GM18508 (cell line): Measurements from ENCODE around the gene ALOX12B.
"Not testable (repeated sequence)": the region's sequence is repeated elsewhere in the genome, so short reads cannot be mapped to it uniquely, and the experiment has no call there.

Experiments used
- ATAC-seq: cut with Tn5 transposase; IDR thresholded peaks from one replicate; pipeline ENCODE4 v1.9.1; 2021; ENCODE audit warnings: moderate number of reproducible peaks; ENCODE audit not compliant: insufficient read depth, unreplicated experiment

Gene ALOX12B

GRCh38 chr17:8091033-8091687, 3.6 kb upstream of the ALOX12B start:
- no peak for ATAC-seq

DNA sequence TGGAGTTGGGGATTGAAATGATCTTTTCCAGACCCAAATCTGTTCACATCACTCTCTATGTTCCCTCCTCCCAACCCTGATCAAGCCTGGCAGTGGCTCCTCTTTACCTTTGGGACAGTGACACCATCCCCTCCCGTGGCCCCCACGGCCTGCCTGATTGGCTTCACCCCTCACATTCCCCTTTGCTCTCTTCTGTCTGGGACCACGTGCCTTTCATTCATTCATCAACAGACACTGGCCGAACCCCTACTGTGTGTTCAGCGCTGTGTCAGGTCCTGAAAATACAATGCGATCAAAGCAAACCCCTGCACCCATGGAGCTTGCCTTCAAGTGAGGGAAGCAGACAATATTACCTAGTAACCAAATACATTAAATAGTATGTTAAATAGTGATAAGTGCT, 2.2 kb upstream of the ALOX12B start:
- no peak for ATAC-seq

- no peak for ATAC-seq
These were observed 375 bp upstream of the ALOX12B start for GRCh38 chr17:8087952-8088230.

DNA sequence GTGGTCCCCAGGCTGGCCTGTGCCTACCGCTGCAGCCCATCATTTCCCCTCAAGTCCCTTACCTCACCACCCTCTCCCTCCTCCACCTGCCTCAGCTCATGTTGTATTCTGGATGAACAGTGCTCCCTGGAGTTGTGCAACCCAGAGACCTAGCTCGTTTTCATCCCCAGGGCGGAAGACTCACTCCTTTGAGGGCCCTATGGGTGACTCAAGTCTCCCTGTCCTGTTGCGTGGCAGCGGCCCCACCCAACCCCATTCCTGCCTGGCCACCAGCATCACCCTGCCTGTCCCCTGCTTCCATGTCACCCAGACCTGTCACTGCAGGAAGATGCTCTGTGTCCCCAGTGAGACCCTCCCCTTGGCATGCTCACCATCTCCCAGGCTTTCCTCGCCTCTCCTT, 3.3 kb downstream of the ALOX12B start:
- ATAC-seq = no peak

DNA sequence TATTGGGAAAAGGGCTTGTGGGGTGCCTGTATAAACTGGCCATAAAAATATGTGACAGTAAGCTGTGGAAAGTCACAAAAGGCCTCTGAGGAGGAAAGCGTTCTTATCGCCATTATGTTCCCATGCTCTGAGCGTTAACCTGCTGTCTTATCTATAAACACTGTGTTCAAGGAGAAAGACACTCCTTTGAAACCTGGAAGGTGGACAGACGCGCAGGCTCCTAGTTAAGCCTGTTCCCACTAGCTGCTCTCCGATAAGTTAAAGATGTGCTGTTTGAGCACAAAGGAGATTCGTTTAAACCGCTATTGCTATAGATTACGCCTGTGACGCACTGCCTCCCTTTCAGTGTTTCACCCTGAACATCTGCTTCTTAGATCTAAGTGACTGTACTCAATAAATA, 5.2 kb downstream of the ALOX12B start:
- ATAC-seq = no peak

GRCh38 chr17:8081876-8082275, 5.6 kb downstream of the ALOX12B start:
- no peak for ATAC-seq

- no peak for ATAC-seq
These were observed 6.7 kb downstream of the ALOX12B start for GRCh38 chr17:8080799-8081219.

GRCh38 chr17:8080208-8080798, 7.2 kb downstream of the ALOX12B start:
- no peak for ATAC-seq

DNA sequence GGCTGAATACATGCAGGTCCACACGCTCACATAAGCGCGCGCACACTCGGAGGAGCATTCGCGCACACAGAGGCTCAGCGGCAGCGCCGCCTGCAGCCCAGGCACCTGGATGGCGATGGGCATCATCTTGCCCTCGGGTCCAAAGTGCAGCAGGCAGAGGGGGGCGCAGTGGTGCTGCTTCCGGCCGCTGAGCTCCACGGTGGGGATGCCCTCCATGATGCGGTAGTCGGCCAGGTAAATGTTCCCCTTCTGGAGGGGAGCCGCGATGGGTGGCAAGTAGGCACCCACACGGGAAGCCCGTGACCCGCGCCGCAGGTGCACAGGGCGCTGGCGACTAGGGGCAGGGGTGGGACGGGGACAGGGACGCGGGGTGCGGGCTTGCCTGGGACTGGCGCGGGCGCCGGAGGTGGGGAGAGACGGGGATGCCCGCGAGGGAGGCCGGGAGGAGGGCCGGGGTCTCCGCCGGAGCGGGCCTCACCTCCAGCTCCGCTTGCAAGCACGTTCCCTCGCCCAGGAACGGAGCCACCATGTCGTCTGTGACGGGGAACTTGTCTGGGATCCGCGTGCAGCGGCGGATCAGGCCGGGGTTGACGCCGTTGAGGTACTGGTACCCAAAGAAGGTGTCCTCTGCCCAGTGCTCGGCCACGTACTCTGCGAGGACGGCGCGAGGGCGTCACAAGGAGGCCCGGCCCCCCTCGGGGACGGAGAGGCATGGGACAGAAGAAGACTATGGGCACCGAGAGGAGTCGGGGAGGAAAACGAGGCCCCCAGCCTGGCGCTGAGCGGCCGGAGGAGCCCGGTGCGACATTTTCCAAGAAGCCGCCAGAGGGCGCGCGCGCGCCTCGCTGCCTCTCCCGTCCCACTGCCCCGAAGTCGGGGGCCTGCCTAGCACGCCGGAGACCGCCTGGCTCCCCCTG, 8.0 kb downstream of the ALOX12B start:
- ATAC-seq = no peak

- not testable (repeated sequence) for ATAC-seq
These were observed 9.6 kb downstream of the ALOX12B start for GRCh38 chr17:8077939-8078338.

- no peak for ATAC-seq
These were observed 10.8 kb downstream of the ALOX12B start for GRCh38 chr17:8076502-8077266.

DNA sequence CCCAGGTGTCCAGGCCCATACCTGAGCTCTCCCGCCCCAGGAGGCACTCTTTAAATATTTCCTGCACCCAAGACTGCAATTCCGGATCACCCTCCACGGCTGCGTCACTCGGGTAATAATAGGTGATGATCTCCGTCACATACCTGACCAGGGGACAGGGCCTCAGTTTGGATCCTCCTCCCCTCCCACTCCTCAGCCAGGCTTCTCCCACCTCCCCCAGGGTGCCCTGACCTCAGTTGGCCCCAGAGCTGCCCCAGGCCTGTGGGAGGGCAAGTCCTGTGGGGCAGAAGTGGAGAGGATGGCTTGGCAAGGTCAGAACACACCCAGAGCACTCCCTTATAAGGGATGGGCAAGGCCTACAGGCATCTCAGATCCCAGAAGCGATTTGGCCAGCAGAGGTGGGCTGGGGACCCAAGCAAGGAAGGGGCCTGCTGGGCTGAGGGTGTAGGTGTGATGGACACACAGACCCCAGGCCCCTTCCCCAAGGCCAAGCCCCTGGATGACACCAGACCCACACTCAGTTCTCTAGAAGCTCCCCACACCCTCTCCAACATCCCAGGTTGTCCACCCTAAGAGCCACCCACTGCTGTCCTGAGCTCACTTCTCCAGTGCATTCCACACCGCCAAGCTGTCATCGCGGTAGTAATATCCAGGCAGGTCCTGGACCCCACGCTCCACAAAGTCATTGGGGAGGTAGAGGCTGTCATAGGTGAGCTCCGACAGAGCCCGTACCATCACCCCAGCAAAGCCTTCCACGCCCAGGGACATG, 11.8 kb downstream of the ALOX12B start:
- ATAC-seq = no peak

DNA sequence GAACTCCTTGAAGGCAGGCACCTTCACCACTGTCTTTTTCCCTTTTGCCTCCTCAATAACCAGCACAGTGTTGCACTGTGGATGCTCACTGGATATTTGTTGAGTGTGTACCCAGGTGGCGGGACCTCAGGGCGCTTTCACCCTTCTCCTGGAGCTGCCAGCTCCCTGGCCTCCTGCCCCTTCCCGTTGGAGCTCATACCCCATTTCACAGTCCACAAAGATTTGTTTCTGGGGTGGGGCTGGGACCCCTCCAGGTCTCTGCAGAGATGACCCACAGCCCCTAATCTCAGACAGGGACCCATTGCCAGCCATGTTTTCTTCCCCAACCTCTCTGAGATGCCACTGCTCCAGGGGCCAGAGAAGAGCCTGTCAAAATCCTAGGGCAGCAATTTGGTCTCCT, 12.4 kb downstream of the ALOX12B start:
- no peak for ATAC-seq

GRCh38 chr17:8074554-8074953, 13.0 kb downstream of the ALOX12B start:
- ATAC-seq = no peak

- no peak for ATAC-seq
These were observed 13.7 kb downstream of the ALOX12B start for GRCh38 chr17:8073627-8074484.

DNA sequence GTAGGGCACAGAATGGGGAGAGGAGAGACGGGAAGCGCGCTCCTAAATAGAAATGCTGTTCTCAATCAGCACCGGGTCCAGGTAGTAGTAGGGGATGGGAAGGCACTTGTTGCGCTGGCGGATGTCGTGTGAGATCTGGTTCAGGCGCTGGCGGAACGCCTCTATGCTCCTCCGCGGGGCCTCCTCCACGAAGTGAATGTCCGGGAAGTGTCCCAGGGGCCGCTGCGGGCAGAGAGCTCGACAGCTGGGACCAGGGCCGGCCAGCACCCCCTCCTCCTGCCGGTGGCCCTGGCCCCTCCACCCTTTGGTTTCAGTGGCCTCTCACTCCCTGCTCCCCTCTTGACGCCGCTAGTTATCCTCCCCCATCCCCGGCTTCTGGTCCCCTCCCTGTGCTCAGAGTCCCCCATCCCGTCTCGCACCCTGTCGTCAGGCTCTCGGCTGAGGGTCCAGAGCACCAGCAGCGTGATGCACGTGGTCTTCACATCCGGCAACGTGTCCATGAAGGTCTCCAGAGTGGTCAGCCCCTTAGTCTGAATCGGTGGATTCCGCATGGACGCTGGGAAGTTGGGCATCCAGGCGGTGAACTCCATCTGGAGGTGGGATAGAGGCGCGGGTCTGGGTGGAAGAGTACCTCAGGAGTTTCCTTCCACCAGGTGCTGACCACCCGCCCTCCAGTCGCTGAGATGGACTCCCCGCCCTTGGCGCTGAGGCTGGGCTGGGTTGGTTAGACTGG, 14.6 kb downstream of the ALOX12B start:
- no peak for ATAC-seq

DNA sequence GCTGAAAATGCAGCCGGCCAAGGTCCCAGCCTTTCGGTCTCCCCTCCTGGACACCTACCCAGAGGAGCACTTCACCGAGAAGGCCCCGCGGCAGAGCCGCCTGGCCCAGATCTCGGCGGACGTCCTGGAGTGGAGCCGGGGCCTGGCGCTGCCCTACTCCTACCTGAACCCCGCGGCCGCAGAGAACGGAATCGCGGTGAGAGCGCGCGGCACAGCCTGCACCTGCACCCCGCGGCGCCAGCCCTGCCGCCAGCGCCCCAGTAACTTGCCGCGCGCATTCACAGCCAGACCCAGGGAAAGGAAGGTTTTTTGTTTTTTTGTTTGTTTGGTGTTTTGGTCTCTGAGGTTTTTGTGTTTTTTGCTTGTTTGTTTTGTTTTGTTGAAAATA, 15.2 kb downstream of the ALOX12B start:
- no peak for ATAC-seq

DNA sequence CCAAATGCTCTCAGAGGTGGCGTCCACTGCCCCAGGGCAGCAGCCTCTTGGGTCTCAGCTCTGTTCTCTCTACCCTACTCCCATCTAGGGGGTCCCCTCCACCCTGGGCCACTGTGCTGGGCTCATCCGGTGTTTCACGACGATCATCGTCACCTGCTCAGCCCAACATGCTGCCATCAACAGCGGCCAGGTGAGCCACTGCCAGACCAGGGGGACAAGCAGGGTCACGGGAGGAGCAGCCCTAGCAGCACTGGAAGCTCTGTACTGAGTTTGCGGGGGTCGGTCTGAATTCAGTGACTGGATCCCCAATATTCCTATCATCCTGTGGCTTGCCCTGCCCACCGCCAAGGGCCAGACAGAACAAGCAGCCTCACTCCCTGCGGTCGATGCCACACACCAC, 16.0 kb downstream of the ALOX12B start:
- ATAC-seq = no peak

GRCh38 chr17:8069587-8069860, 18.0 kb downstream of the ALOX12B start:
- no peak for ATAC-seq
